A549 (cell line): ENCODE results near the gene WFDC5.

Experiments
- CTCF ChIP-seq: fragments of >200 bp; sonication (Bioruptor Twin); formaldehyde crosslinking; IDR thresholded peaks from 3 replicates; pipeline ENCODE4 v1.5.1; 2016
- POLR2A ChIP-seq: IDR thresholded peaks from 2 replicates; pipeline ENCODE4 v1.6.1; 2012; ENCODE audit warnings: mild to moderate bottlenecking, low read length
- SMC3 ChIP-seq: fragments of >200 bp; sonication (Bioruptor Twin); formaldehyde crosslinking; IDR thresholded peaks from 3 replicates; pipeline ENCODE4 v1.6.1; 2018; ENCODE audit warnings: inconsistent platforms
- USF2 ChIP-seq: fragments of 450-650 bp; IDR thresholded peaks from 2 replicates; pipeline ENCODE4 v1.6.1; 2014; ENCODE audit warnings: antibody characterized with exemption

GRCh38 chr20:45138561-45139300 is 23.8 kb upstream of the WFDC5 start:
- TF ChIP-seq POLR2A (no peak), SMC3 (peak; percentile 35; the same call in 1 of the 3 replicates), CTCF (peak; percentile 29; the same call in 2 of the 3 replicates), USF2 (no peak)
